Nephron (organoid): Measurements from ENCODE around the gene REXO2.

Experiments
- H3K27ac Mint-ChIP-seq, 3 experiments: 2 replicates each; pipeline ENCODE4 v1.8.0; 2020; ENCODE audit warnings: mixed read lengths in 3 of 3, mild to moderate bottlenecking in 2 of 3, moderate library complexity in 1 of 3
- H3K27me3 Mint-ChIP-seq: 2 replicates; pipeline ENCODE4 v1.8.0; 2021; ENCODE audit warnings: low read depth, mild to moderate bottlenecking, moderate library complexity, mixed read lengths
- H3K36me3 Mint-ChIP-seq: 2 replicates; pipeline ENCODE4 v1.8.0; 2020; ENCODE audit warnings: low read depth, mixed read lengths
- H3K4me1 Mint-ChIP-seq: 2 replicates; pipeline ENCODE4 v1.8.0; 2020; ENCODE audit warnings: mixed read lengths
- H3K4me3 Mint-ChIP-seq, 3 experiments: 2 replicates each; pipeline ENCODE4 v1.8.0; 2020; ENCODE audit warnings: mild to moderate bottlenecking in 3 of 3, mixed read lengths in 3 of 3, moderate library complexity in 2 of 3
- H3K9me3 Mint-ChIP-seq: 2 replicates; pipeline ENCODE4 v1.8.0; 2020; ENCODE audit warnings: mixed read lengths
- CTCF ChIP-seq, 3 experiments: fragments of 200-600 bp; sonication (generic); IDR thresholded peaks; one replicate each; pipeline ENCODE4 v1.5.0; 2021; ENCODE audit warnings: antibody characterized with exemption in 3 of 3; ENCODE audit not compliant: unreplicated experiment in 3 of 3

Gene REXO2

DNA sequence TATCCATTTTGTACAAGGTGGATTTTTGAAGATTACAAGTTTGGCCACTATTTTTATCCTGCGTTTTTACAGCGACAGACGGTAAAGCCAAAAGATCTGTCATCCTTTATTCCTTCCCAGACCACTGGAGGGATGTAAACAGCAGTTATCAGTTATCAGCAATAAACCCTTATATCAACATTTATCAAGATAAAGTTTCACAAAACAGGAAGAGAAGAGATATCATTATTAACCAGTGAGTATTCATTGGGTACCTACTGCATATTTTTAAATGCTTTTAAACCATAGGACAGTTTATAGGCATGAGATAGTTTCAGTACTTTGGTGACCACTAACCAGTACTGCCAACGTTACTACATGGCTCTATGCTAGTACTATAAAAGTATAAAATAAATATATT lies 5.9 kb upstream of the REXO2 start:
- Mint-ChIP-seq H3K4me1 (no peaks in the 10 kb centered on the region), H3K4me3 (no peak overlapping the region), H3K36me3 (no peaks in the 10 kb centered on the region), H3K27me3 (no peaks in the 10 kb centered on the region), H3K27ac (no peak overlapping the region), H3K9me3 (no peaks in the 10 kb centered on the region)
- no peak for TF ChIP-seq CTCF (IDR thresholded peaks at IDR 0.05; ENCODE audit: unreplicated experiment in 3 of 3)

DNA sequence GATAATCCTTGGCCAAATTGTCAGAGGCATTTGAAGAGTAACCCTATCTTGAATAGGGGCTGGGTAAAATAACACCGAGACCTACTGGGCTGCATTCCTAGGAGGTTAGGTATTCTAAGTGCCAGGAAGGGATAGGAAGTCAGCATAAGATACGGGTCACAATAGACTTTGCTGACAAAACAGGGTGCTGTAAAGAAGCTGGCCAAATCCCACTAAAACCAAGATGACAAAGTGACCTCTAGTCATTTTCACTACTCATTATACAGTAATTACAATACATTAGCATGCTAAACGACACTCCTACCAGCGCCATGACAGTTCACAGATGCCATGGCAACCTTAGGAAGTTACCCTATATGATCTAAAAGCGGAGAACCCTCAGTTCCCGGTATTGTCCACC lies 964 bp upstream of the REXO2 start:
- peaks cover 28% of the 10 kb centered on the region for H3K4me1 Mint-ChIP-seq
- no peaks in the 10 kb centered on the region for H3K27me3 Mint-ChIP-seq
- H3K27ac Mint-ChIP-seq = no peak overlapping the region
- no peaks in the 10 kb centered on the region for H3K36me3 Mint-ChIP-seq
- H3K9me3 Mint-ChIP-seq = no peaks in the 10 kb centered on the region
- peak overlapping the region; percentile 96 to 100 (median 97) for H3K4me3 Mint-ChIP-seq
- no peak for TF ChIP-seq CTCF (IDR thresholded peaks at IDR 0.05; ENCODE audit: unreplicated experiment in 3 of 3)

DNA sequence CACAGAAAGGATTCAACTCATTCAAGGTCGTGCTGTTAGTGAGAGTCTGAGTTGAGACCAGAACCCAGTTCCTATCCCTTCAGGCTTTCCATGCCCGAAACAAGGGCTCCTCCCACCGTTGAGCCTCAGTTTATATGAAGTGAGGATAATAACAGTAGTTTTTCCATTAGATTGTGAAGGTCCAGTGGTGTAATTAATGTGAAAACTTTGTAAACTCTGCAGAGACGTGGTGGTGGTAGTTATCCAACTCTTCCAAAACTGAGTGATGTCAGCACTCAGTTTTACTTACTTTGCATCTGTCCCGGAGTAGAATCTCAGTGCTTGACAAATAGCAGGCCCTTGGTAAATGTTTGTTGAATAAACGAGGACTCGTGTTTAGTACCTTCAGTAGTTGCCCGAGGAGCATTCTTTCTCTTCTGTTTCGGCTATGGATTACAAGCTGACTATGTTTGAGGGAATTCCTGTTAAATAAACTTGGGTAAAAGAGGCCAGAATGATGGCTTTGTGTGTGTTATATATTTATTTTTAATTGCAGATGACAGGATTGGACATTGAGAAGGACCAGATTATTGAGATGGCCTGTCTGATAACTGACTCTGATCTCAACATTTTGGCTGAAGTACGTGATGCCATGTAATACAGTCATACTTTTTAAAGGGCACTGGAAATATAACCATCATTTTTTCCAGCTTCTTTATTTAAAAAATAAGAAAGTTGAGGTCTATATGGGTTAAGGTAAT lies 1.0 kb downstream of the REXO2 start:
- no peak for TF ChIP-seq CTCF (IDR thresholded peaks at IDR 0.05; ENCODE audit: unreplicated experiment in 3 of 3)
- Mint-ChIP-seq H3K4me1 (peaks cover 28% of the 10 kb centered on the region), H3K27me3 (no peaks in the 10 kb centered on the region), H3K27ac (peak overlapping the region; percentile 65 to 96 (median 90)), H3K36me3 (peaks cover 14% of the 10 kb centered on the region), H3K9me3 (no peaks in the 10 kb centered on the region), H3K4me3 (peak overlapping the region; percentile 96 to 100 (median 97))

DNA sequence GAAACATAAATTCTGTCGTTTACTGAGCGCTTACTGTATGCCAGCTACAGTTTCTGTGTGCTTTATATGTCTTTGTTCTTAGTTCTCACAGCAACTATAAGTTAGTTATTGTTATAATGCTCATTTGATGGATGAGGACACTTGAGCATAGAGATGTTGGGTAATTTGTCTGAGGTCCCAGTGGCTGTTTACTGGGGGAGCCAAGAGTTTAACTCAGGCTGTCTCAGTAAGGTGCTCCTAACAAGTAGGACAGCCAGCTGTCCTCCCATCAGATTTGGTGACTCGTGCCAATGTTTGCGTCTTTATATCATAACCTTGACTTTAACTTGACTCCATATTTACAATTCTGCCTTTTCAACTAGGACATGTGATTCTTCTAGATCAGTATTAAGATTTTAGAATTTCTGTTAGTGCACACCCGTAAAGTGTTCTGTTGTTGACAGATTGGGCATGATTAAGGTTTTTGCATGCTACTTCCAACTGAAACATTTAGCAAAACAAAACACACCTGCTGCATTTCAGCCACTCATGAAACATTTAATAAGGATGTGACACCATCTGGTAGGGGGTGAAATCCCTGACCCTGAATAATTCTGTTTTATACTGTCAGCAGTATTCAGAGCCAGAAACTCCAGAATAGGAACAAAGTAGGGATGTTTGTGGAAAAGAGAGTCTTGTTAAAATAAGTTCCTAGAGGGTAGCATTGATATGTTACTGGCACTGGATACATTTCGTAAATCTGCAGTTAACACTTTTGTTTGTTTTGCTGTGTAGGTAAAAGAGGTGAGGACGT lies 1.9 kb downstream of the REXO2 start:
- peak overlapping the region; percentile 75 to 87 (median 75) for H3K4me3 Mint-ChIP-seq
- no peak for TF ChIP-seq CTCF (IDR thresholded peaks at IDR 0.05; ENCODE audit: unreplicated experiment in 3 of 3)
- peak overlapping the region; percentile 51 to 82 (median 62) for H3K27ac Mint-ChIP-seq
- no peaks in the 10 kb centered on the region for H3K9me3 Mint-ChIP-seq
- H3K36me3 Mint-ChIP-seq = peaks cover 18% of the 10 kb centered on the region
- no peaks in the 10 kb centered on the region for H3K27me3 Mint-ChIP-seq
- peaks cover 28% of the 10 kb centered on the region for H3K4me1 Mint-ChIP-seq

DNA sequence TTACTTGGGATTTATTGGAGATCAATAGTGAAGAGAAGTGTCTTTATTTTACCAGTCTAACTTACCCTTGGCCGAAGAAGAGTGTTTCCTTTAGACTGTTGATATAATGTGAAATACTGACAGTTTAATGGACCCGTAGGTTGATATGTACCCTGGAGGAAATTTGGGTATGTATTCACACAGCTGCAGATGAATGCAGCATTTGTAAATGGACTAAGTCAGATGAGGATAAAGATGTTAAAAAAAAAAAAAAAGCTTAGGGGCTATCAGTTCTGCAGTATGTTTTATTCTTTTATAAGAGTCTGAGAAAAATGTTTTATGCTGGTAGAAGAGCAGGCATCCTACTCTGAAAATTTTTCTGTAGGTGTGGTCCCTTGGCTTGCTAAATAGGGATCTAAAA lies 2.7 kb downstream of the REXO2 start:
- peaks cover 28% of the 10 kb centered on the region for H3K4me1 Mint-ChIP-seq
- no peaks in the 10 kb centered on the region for H3K27me3 Mint-ChIP-seq
- peak overlapping the region; percentile 51 to 82 (median 62) for H3K27ac Mint-ChIP-seq
- peaks cover 24% of the 10 kb centered on the region for H3K36me3 Mint-ChIP-seq
- peak overlapping the region; percentile 75 to 87 (median 75) for H3K4me3 Mint-ChIP-seq
- TF ChIP-seq CTCF (IDR thresholded peaks at IDR 0.05; ENCODE audit: unreplicated experiment in 3 of 3) = no peak
- H3K9me3 Mint-ChIP-seq = no peaks in the 10 kb centered on the region
